CD4-positive, alpha-beta T cell treated with Interleukin-15 for 1 hour (primary cell): ENCODE data around the gene RBM44.
"Not testable (repeated sequence)": the region's sequence is repeated elsewhere in the genome, so short reads cannot be mapped to it uniquely, and the experiment has no call there.

ENCODE experiments used
- DNase-seq: peaks from one replicate; pipeline ENCODE4 v3.0.0-alpha.2; 2020

The RBM44 gene

GRCh38 chr2:237779521-237779920 lies 19.1 kb upstream of the RBM44 start:
- no peak for DNase-seq

DNA sequence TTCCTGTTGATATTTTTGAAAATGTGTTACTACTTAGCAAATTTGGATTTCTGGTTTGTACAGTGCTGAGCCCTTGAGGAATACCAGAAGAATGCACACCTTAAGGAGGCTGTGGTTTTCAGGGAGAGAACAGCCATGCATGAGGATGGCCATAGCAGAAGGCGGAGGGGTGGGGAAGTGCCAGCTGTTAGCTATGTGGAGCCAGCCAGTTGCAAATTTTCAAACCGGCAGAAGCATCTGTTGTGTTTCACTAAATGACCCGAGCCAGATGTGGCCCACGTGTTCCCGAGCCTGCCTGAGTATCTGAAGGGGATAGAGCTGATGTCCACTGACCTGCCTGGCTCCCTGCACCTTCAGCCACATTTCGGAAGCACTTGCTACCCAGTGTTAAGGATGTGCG lies 16.4 kb upstream of the RBM44 start:
- no peak for DNase-seq

- not testable (repeated sequence) for DNase-seq
Observed at GRCh38 chr2:237783678-237784077, 14.9 kb upstream of the RBM44 start.

- no peak for DNase-seq
Observed at GRCh38 chr2:237786936-237787335, 11.6 kb upstream of the RBM44 start.

DNA sequence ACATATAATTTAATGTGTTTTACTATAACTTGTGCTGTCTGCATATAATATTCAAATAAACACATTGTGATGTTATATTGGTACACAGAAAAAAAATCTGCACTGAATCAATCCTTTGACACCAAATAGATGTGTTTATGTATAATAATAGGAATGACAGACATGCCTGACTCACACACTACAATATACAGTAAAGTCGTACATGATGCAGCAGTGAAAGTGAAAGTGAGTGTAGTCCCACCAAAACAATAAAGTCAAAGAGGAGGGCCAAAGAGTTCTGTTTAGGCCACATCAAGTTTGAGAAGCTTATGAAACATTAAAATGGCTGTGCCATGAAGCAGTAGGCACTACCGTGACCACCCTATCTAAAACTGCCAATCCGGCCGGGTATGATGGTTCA lies 8.2 kb upstream of the RBM44 start:
- no peak for DNase-seq

DNA sequence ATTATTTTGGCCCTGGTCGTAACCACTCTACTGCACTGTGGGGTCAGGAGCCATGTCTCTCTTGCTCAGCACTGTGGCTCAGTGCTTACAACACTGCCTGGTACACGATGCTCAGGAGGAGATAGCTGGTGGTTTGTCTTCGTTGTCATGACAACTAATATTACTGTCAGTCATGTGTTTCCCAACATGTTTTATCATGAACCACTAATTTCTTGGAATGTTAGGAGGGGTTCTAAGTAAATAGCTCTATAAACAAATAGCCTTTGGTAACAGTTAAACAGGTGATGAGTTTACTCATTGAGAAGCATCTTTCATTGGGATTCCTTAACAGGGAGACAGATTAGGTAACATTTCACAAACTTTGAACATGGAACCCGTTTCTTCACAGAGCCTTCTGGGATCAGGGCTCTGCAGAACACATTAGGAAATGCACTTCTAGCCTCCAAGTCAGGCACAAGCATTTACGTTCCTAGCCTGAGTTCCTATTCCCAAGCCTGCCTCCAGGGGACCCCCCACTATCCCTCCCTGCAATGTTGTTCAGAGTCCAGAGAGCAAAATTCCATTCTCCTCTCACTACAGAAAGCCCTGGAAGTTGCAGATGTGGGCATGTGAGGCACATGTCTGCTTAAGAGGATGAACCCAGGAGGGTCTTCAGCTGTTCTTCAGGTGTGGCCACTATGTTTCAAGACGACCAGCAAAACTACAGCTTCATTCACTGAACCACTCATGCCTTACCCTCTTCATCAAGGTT lies 6.4 kb upstream of the RBM44 start:
- no peak for DNase-seq

DNA sequence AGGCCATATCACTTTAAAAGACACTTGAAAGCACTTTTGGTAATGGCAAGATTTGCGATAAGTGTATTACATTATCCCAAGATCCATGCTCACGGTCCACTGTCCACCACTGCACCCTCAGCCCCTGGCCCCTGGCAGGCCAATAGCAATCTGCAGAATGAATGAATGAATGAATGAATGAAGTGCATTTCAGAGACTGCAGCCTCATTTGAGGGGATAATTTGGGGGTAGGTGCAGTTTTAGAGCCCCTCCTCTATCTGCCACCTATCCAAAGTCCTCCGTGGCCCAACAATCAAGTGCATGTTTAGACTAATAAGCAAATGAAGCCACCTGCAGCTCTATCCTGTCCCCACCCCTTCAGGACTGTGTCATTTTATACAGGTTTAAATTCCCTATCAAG lies 1.3 kb upstream of the RBM44 start:
- no peak for DNase-seq

DNA sequence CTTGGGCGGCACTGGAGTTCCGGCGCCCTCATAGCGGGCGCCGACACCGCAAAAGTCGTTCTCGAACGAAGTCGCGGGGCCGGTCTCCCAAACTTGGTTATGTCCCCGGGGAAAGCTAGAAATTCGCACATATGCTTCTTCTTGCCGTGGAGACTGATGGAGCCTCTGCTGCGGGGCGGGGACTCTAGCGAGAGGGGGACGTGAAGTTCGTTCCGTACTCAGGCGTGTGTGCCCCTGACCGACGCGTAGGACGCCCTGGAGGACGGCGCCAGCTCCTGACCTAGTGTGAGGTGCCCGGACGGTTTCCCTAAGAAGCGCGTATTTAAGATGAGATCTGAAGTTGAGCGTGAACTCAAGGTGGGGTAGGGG lies 465 bp downstream of the RBM44 start:
- DNase-seq: no peak

GRCh38 chr2:237801466-237801865 lies 2.9 kb downstream of the RBM44 start:
- DNase-seq: no peak

DNA sequence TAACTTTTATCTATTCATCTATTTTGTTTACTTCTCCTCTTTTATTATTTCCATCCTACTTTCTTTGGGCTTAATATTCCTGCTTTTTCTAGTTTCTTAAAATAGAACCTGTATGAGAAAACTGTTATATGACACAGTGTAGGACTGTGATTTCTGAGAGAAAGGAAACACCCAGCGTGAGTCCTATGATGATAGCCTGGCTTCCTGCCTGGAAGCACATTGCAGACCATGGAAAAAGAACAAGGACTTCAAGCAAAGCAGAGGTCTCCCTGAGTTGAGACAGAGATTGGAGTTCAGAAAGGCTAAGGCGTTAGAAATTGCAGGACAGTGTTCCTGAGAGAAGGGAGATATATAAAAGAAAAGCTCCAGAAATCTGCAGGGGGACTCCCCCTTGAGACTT lies 7.8 kb downstream of the RBM44 start:
- DNase-seq: no peak

DNA sequence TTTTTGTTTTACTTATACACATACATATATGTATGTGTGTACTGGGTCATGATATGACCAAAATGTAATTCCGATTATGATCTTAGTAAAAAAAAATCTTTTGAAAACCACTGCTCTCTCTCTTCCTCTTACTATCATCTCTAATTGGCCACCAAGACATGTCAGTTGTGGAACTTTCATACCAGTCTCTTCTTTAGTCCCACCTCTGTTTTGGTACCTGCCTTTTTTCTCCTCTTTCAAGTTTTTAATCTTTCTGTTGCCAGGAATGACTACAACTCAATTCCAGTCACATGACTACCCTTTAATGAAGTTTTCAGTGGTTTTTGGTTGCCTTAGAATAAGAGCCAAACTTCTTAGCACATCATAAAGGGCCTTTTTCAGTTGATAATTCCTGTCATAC lies 17.1 kb downstream of the RBM44 start:
- no peak for DNase-seq

GRCh38 chr2:237816531-237816930 lies 18.0 kb downstream of the RBM44 start:
- no peak for DNase-seq

GRCh38 chr2:237818066-237818473 lies 19.5 kb downstream of the RBM44 start:
- no peak for DNase-seq

DNA sequence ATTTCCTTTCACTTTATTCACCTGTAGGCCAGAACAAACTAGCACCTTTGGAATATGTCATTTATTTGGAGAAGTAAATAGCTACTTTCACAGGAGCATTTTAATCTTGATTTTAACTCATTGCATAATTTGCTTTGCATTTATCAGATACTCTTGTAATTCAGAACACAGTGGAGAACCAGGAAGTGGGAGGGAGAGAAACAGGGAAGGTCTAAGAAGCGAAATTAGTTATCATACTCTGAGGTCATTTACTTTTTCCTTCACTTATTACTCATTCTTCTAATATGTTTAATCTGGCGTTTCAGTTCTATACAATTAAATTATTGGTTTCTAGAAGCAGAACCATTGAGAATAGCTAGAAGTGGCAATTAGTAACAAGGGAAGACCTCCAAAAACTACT lies 20.7 kb downstream of the RBM44 start:
- no peak for DNase-seq

- no peak for DNase-seq
Observed at GRCh38 chr2:237820421-237820820, 21.8 kb downstream of the RBM44 start.

- no peak for DNase-seq
Observed at GRCh38 chr2:237823544-237823943, 25.0 kb downstream of the RBM44 start.

DNA sequence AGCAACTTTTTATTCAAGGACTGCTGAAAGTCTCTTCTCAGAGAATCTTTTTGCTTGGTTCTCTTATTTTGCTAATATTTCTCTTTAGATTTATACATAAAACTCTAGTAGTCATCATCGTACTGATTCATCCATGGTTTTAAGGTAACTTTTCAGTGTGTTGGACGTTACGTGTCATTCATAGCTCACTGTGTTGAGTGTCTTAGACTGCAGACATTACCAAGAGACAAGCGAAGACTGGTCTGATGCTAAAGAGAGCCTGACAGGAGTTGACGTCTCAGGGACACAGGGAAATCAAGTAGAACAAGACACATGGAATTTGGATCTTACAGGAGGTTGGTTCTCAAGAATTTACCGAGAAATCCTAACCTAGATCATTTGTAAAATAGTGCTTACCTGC lies 25.5 kb downstream of the RBM44 start:
- DNase-seq: no peak

DNA sequence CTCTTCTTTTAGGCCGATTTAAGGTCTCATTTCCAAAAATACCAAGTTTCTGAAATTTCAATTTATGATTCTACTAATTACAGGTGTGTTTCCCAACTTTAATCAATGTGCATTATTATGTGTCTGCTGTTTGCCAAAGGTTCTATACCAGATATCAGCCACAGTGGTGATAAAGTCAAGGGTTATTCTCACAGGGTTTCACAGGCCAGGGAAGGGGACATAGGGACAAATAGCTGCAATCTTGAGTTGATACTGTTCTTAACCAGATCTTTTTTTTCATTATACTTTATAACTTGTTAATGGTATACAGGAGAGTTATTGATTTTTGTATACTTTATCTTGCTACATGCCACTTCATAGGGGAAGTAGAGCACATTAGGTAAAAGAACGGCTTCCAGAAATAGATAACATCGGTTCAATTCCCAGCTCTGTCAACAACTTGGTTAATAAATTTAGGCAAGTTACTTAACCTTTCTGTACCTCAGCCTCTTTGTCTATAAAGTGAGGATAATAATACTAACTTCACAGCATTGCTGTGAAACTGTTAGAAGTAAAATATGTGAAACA lies 28.9 kb downstream of the RBM44 start:
- DNase-seq: no peak

DNA sequence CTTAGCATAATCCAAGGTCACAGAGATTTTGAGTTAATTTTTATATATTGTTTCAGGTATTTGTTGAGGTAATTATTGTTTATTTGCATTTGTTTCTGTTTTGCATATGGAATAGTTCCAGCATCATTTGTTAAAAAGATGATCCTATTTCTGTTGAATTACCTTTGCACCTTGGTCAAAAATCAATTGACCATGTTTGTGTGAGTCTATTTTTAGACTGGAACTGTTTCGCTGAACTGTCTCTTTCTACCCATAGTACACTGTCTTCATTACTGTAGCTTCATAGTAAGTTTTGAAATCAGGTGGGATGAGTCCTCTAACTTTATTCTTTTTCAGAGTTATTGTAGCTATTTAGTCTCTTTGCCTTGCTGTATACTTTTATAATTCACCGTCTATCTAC lies 31.9 kb downstream of the RBM44 start:
- DNase-seq: no peak

DNA sequence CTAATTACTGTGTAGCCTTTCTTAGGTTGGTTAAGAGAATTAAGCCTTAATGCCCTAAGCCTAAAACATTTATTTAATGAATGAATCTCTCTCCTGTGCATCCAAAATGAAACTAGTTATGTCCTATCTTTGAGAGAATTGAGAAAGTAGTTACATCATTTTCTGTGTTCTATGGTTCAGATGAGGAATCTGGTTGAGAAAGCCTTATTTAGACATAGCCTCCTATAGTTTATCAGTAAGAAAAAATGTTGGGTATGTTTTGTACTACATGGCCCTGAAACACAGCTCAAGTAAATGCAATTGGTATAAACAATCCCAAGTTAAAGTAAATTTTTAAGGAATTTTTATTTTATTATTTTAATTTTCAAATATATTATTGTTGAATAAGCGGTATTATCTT lies 35.0 kb downstream of the RBM44 start:
- DNase-seq: no peak

DNA sequence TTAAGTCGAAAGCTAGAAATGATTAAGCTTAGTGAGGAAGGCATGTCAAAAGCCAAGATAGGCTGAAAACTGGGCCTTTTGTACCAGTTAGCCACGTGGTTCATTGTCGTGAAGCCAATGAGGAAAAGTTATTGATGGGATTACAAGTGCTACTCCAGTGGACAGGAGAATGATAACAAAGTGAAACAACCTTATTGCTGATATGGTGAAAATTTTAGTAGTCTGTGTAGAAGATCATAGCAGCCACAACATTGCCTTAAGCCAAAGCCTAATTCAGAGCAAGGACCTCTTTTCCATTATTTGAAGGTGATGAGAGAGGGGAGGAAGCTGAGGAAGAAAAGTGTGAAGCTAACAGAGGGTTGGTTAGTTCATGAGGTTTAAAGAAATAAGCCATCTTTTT lies 36.8 kb downstream of the RBM44 start:
- DNase-seq: no peak

DNA sequence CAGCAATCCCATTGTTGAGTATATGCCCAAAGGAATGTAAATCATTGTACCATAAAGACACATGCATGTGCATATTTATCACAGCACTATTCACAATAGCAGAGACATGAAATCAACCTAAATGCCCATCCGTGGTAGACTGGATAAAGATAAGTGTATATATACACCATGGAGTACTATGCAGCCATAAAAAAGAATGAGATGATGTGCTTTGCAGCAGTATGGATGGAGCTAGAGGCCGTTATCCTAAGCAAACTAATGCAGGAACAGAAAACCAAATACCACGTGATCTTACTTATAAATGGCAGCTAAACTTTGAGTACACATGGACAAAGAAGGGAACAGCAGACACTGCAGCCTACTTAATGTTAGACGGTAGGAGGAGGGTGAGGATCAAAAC lies 42.5 kb downstream of the RBM44 start:
- no peak for DNase-seq

DNA sequence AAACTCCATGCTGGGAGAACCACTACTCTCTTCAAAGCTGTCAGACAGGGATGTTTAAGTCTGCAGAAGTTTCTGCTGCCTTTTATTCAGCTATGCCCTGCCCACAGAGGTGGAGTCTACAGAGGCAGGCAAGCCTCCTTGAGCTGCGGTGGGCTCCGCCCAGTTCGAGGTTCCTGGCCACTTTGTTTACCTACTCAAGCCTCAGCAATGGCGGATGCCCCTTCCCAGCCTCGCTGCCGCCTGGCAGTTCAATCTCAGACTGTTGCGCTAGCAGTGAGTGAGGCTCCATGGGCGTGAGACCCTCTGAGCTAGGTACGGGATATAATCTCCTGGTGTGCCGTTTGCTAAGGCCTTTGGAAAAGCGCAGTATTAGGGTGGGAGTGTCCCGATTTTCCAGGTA lies 50.4 kb downstream of the RBM44 start:
- DNase-seq: not testable (repeated sequence)

DNA sequence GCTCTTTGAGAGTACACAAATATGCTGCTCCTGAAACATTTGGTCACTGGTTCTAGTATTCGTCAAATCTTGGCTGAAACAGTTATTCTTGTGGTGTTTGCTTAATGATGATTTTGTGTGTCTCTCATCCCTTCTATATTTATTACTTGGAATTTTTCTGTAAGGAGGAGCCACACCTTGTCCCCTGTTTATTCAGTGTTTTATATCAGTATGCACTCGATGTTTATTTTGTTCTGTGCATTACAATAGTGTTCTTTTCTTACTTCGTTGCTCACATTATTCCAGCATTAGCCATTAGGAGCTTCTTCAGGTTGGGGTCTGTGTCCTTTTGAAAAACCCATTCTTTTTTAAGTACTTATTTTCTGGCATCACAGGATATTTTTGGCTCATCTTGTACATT lies 55.7 kb downstream of the RBM44 start:
- no peak for DNase-seq

DNA sequence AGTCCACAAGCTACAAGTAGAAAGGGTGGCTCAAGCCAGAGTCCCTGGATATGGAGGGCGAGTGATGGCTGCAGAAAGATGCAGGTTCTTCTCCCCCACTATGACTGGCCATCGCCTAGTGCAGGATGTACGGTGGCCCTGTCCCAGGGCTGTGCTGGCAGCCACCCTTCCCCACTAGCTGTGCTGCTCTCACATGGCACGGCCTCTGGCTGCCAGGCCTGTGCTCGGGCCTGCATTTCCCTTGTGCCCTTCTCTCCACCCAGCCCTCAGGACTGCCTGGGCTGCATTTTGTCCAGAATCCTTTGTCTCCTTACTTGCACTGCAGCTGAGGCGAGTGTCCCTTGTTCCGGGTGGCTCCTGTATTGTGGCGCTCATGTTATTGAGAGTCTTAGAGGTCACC lies 59.2 kb downstream of the RBM44 start:
- no peak for DNase-seq
